LoVo (cell line): Measurements from ENCODE around the gene ZNF185.

ENCODE experiments used
- DNase-seq: peaks from one replicate; pipeline ENCODE4 v3.0.0-alpha.2; 2016; ENCODE audit warnings: low spot score

Gene ZNF185

DNA sequence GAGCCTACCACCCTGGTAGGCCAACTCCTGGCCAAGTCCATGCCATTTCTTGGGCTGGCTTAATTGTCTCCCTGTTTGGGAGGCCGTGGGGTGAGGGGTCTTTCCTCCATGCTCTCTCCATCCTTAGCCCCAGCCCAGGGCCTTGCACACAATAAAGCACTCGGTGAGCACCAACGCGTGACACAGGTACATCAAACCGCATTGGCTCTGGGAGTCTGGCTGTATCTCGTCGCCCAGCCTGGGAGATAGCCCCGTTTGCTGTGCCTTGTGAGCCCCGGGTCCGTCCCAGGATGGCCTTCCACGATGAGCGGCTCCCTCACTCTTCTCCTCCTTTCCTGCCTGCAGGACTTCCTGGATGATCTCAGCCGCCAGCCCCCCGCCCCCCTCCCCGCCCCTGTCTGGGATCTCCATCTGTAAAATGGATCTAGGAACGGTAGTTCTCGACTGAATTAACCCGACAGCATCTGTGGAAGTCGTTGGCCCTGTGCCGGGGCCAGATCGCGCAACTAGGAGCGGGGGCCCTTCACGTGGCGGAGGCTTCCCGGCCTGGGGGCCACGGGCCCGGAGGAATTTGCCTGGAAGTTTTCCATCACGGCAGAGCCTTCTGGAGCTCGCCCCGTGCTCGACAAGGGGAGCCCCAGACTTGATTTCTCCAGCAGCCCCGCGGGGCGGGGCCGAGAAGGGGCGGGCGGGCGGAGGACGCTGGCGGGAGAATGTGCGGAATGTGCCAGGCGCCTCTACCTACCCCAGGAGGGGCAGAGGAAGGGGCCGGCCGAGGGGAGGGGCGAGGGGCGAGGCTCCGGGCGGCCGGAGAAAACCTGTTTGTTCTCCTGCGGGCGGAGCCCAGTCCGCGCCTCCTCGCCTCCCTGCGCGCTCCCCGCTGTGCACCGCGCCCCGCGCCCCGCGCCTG is at the start of gene ZNF185:
Gene ZNF185, plus strand, starts transcription at position 846 of the 910 bp plus-strand sequence. CDS start 16,423 bp downstream, outside the sequence.
- DNase-seq, result peak; percentile 52

GRCh38 chrX:152850465-152850864 is 47.4 kb upstream of the ZNF185 start:
- DNase-seq, result no peak

DNA sequence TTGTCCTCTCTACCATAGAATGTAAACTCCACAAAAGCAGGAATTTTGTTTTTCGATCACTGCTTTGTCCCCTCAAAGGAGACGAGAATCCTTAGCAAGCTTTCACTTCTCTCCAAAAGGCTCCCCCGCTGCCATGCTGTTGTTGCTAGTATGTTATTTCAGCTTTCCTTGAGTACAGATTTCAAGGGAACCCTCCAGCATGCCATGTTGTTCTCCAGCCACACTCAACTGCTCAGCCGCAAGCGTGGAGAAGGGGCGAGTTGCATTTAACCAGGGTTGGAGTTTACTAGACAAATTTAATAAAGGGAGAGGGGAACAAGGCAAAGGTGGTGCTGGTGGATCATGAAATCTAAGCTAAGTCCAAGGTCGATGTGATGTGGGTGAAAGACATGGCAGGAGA is 43.9 kb upstream of the ZNF185 start:
- no peak for DNase-seq

DNA sequence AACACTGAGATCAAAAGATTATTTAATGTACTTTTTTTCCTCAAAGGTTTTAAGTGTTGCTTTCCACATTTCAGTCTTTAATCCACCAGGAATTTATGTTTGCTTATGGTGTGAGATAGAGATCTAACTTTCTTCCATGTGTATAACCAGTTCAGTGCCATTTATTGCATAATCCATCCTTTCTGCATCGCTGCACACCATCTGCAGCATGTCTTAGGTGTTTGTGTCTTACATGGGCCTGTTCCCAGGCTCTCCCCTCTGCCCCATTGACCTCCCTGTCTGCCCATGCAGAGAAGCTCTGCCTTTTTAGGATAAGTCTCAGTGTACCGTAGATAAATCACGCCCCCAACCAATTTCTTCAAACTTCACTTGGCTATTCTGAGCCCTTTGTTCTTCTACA is 36.8 kb upstream of the ZNF185 start:
- no peak for DNase-seq

DNA sequence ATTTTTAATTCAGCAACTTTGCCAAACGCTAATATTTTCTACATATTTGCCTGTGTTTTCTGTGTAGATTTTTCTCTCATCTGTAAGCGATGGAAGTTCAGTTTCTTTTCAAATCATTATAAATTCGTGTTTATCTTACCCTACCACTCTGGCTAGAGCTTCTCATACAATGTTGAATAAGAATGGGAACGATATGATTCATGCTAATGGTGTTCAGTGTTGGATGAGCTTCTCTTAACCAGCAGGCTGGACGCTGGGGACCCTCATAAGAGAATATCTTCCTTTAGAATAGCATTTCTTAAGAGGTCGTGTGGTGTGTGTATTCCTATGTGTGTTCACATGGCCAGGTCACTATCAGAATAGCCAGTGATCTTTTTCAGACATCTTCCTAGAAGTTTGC is 36.0 kb upstream of the ZNF185 start:
- no peak for DNase-seq

- no peak for DNase-seq
Measured at GRCh38 chrX:152865232-152865920, 32.5 kb upstream of the ZNF185 start.

- DNase-seq, result no peak
Measured at GRCh38 chrX:152866386-152866785, 31.5 kb upstream of the ZNF185 start.

DNA sequence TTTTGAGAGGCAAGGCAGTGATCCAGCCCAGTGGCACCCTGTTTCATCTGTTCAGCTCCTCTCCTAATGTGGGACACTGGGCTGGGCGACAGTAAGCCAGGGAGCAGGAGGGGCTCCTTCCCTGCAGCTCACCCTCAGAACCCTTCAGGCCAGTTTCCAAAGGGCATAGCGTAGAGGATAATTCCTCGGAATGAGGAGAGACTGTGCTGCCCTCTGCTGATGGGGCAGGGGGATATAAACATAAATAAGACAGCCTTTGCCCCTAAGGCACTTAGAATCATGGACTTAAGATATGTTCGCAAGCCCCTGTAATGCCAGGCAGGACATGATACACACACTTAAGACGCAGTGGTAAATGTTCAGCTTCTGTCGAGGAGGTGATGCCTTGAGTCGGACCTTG is 27.9 kb upstream of the ZNF185 start:
- no peak for DNase-seq

DNA sequence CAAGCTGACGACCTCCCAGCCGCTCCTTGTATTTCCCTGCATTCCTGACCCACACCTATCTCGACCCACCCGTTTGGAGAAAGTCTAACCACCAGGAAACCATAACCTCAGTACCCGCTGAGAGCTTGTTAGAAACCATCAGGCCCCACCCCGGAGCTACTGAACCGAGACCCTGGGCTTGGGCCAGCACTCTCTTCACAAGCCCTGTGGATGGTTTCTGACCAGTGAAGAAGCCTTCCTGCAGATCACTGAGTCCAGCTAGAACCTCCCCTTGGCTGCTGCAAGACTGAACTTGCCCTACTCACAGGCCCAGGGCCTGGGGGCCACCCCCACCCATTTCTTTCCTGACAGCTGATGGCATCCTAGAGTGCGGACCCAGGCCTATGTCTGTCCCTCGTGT is 26.6 kb upstream of the ZNF185 start:
- no peak for DNase-seq

DNA sequence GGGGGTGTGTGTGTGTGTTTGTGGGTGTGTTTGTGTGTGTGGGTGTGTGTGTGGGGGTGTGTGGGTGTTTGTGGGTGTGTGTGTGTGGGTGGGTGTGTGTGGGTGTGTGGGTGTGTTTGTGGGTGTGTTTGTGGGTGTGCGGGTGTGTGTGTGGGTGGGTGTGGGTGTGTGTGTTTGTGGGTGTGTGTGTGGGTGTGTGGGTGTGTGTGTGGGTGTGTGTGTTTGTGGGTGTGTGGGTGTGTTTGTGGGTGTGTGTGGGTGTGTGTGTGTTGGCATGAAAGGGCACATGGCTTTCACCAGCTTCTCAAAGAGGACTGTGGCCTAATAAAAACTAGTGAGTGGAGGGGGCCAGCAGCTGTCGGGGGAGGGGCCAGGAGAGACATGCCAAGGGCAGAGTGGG is 25.3 kb upstream of the ZNF185 start:
- DNase-seq, result no peak

DNA sequence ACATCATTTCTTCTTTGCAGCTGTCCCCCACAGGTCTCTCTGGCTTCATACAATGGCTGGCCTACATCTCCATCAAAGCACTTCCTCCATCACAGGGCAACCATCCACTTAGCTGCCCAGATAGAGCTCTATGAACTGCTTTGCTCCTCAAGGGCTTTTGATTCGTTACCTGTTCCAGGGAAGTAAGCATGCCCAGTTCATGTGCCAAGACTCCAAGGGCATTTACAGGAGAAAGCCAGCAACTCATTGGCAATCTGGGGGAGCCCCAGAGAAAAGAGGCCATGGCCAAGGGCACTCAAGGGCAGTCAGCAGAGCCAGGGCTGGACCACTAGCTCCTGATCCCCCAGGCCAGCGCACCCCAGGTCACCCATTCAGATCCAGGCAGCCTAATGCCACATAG is 24.5 kb upstream of the ZNF185 start:
- no peak for DNase-seq

GRCh38 chrX:152876931-152877840 is 20.7 kb upstream of the ZNF185 start:
- no peak for DNase-seq

DNA sequence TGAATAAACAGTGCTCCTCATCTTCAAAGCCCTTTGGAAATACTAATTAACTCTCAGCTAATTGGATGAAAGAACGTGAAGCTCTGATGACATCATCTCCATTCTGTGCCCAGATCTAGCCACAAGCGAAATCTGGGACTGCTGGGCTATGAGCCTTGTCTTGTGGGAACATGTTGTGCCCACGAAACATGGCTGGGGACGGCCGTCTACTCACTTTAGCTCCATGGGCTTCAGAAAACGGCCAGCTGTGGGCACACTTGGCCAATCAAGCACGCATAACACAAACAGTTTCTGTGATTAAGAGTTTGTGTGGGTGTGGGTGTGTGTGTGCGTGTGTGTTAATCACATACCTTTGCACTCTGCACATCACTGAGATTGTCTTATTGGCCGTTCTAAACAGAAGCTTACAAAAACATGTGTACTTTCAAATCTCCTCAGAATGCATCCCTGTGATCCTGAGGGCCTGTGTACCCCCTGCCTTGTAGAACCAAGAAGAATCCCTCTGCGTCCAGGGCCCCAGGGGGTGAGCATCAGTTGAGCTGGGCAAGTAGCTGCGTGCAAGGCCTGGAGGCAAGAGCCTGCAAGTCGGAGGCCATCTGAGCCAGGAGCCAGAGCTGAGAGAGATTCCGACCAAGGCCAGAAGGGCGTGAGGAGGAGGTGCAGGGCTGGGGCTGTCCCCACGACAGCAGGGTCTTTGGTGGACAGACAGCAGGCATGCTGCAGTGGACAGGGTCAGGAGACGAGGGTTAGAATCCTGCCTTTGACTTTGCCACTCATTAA is 18.7 kb upstream of the ZNF185 start:
- DNase-seq, result no peak

DNA sequence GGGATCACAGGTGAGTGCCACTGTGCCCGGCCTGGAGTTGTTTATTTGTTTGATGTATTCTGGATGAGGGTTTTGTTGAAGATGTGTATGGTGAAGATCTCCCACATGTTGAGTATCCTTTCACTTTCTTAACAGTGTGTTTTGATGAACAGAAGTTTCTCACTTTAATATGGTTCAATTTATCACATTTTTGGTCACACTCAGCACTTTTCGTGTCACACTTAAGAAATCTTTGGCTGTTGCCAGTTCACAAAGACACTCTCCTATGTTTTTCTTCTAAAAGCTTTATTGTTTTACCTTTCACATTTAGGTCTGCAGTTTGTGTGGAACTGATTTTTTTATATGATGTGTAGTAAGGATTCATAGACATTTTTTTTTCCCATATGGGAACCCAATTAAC is 16.6 kb upstream of the ZNF185 start:
- DNase-seq, result no peak

- no peak for DNase-seq
Measured at GRCh38 chrX:152884171-152884570, 13.7 kb upstream of the ZNF185 start.

GRCh38 chrX:152886716-152887115 is 11.2 kb upstream of the ZNF185 start:
- DNase-seq, result no peak

- no peak for DNase-seq
Measured at GRCh38 chrX:152892499-152892898, 5.4 kb upstream of the ZNF185 start.

GRCh38 chrX:152892999-152893891 is 4.6 kb upstream of the ZNF185 start:
- DNase-seq, result no peak

DNA sequence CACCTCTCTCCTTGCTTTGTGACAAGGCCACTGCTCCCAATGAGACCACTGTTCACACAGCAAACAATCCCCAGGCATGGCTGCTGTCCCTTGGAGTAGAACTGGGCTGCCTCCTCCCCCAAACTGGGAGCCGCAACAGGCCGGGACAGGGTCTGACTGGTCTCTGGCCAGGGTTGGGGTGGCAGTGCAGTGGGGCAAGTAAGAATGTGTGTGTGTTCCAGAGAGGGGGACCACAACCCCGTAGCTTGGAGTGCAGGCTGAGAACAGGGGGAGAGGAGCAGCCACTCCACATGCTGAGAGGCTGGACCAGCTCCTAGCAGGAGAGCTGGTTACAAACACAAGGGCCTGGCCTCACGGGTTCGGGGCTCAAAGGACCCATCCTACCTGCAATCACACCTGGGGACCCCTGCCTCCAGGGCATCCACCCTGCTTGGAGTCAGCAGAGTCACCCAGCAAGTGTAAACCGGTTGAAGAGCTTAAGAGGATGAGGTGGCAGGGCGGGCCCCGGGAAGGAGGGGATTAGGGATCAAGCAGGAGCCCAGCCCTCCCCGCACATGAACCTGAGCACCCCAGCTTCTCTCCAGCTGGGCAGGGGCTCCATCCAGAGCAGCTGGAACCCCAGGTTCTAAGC is 3.8 kb upstream of the ZNF185 start:
- DNase-seq, result no peak

DNA sequence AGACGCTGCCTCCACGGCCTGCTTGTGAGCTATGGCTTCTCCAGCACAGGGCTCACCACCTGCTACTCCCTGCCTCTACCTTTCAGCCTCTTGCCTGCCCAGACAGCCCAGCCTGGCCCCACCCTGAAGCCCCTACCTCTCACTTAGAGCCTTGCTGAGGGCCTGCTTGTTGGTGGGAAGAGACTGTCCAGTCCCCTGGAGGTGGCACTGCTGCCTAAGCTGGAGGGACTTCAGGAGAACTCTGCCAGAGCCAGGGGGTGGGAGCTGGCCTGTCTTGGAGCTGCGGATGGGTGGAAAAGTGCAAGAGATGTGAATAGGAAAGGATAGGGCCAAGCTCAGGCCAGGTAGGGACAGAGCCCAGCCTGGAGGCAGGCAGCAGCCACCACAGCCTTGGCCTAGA is 2.7 kb upstream of the ZNF185 start:
- no peak for DNase-seq
